Measurements from ENCODE around the gene TCTN1. TPM values are rescaled to one million over a fixed set of nuclear protein-coding genes. Genes with fewer than 3 reads are reported as not detected.

TCTN1 gene
- total RNA-seq, 1 donor from 2014 or later, result 84.0 TPM

- H3K4me1 Mint-ChIP-seq (ENCODE audit: low read depth), result peaks cover 7% of the 10 kb centered on the region
- TF ChIP-seq CTCF (IDR thresholded peaks at IDR 0.05; ENCODE audit: unreplicated experiment), result no peak
- no peaks in the 10 kb centered on the region for H3K36me3 Mint-ChIP-seq (ENCODE audit: insufficient read depth)
- peak overlapping the region; percentile 85 for H3K4me3 Mint-ChIP-seq (ENCODE audit: low read depth)
- H3K9me3 Mint-ChIP-seq (ENCODE audit: low read depth), result no peaks in the 10 kb centered on the region
- H3K27me3 Mint-ChIP-seq, result peaks cover 28% of the 10 kb centered on the region
- DNase-seq (ENCODE audit: low spot score, unreplicated experiment), result no peak
- no peak overlapping the region for H3K27ac Mint-ChIP-seq
Observed at GRCh38 chr12:110690127-110690430, 76.2 kb downstream of the TCTN1 start.

- Mint-ChIP-seq H3K4me1 (ENCODE audit: low read depth) (peaks cover 7% of the 10 kb centered on the region), H3K36me3 (ENCODE audit: insufficient read depth) (no peaks in the 10 kb centered on the region), H3K4me3 (ENCODE audit: low read depth) (no peak overlapping the region), H3K27me3 (peaks cover 8% of the 10 kb centered on the region), H3K27ac (no peak overlapping the region), H3K9me3 (ENCODE audit: low read depth) (no peaks in the 10 kb centered on the region)
- DNase-seq (ENCODE audit: low spot score, unreplicated experiment), result no peak
- TF ChIP-seq CTCF (IDR thresholded peaks at IDR 0.05; ENCODE audit: unreplicated experiment), result no peak
Observed at GRCh38 chr12:110693731-110694130, 79.8 kb downstream of the TCTN1 start.

- TF ChIP-seq CTCF (IDR thresholded peaks at IDR 0.05; ENCODE audit: unreplicated experiment), result no peak
- Mint-ChIP-seq H3K4me1 (ENCODE audit: low read depth) (peaks cover 6% of the 10 kb centered on the region), H3K36me3 (ENCODE audit: insufficient read depth) (no peaks in the 10 kb centered on the region), H3K9me3 (ENCODE audit: low read depth) (no peaks in the 10 kb centered on the region), H3K4me3 (ENCODE audit: low read depth) (no peak overlapping the region), H3K27me3 (peaks cover 9% of the 10 kb centered on the region), H3K27ac (no peak overlapping the region)
- DNase-seq (ENCODE audit: low spot score, unreplicated experiment), result no peak
Observed at GRCh38 chr12:110694330-110694901, 80.5 kb downstream of the TCTN1 start.

GRCh38 chr12:110696283-110696682 lies 82.4 kb downstream of the TCTN1 start:
- Mint-ChIP-seq H3K27me3 (peaks cover 13% of the 10 kb centered on the region), H3K9me3 (ENCODE audit: low read depth) (no peaks in the 10 kb centered on the region), H3K4me1 (ENCODE audit: low read depth) (no peaks in the 10 kb centered on the region), H3K27ac (no peak overlapping the region), H3K4me3 (ENCODE audit: low read depth) (no peak overlapping the region), H3K36me3 (ENCODE audit: insufficient read depth) (no peaks in the 10 kb centered on the region)
- DNase-seq (ENCODE audit: low spot score, unreplicated experiment), result no peak
- no peak for TF ChIP-seq CTCF (IDR thresholded peaks at IDR 0.05; ENCODE audit: unreplicated experiment)

- Mint-ChIP-seq H3K36me3 (ENCODE audit: insufficient read depth) (no peaks in the 10 kb centered on the region), H3K27ac (no peak overlapping the region), H3K27me3 (peaks cover 8% of the 10 kb centered on the region), H3K4me3 (ENCODE audit: low read depth) (no peak overlapping the region), H3K9me3 (ENCODE audit: low read depth) (no peaks in the 10 kb centered on the region), H3K4me1 (ENCODE audit: low read depth) (no peaks in the 10 kb centered on the region)
- DNase-seq (ENCODE audit: low spot score, unreplicated experiment), result no peak
- TF ChIP-seq CTCF (IDR thresholded peaks at IDR 0.05; ENCODE audit: unreplicated experiment), result no peak
Observed at GRCh38 chr12:110697236-110697635, 83.3 kb downstream of the TCTN1 start.
